HG03039 (cell line): ENCODE measurements around the gene SEPTIN5.

Experiments
- ATAC-seq: cut with Tn5 transposase; IDR thresholded peaks from one replicate; pipeline ENCODE4 v1.9.1; 2021; ENCODE audit warnings: mild to moderate bottlenecking, moderate library complexity; ENCODE audit not compliant: unreplicated experiment

Gene SEPTIN5

DNA sequence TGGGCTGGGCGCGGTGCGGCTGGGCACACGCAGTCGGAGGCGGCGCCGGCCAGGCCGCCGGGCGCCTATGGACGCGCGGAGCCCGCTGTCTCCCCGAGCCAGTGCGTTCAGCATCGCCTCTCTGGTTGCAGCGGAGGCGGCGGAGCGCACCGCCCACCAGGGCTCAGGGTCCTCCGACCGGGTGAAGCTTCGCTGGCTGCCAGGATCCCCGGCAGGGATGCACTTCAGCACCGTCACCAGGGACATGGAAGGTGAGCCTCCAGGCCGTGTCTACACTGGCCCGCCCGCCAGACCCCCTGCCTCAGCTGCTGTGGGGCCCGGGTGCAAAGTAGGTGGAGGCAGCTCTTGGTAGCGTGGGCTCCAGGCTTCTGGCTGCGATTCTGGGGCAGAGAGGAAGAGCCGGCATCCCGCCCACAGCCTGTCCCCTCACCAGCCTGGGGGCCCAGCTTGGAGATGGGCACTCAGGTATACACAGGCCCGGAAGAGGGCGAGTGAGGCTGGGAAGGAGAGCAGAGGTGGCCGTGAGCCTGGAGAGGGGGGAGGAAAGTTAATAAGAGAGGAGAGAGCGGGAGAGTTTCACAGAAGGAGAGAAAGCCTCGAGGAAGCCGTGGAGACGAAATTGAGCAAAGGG, 45.2 kb downstream of the SEPTIN5 start:
- ATAC-seq, result no peak

DNA sequence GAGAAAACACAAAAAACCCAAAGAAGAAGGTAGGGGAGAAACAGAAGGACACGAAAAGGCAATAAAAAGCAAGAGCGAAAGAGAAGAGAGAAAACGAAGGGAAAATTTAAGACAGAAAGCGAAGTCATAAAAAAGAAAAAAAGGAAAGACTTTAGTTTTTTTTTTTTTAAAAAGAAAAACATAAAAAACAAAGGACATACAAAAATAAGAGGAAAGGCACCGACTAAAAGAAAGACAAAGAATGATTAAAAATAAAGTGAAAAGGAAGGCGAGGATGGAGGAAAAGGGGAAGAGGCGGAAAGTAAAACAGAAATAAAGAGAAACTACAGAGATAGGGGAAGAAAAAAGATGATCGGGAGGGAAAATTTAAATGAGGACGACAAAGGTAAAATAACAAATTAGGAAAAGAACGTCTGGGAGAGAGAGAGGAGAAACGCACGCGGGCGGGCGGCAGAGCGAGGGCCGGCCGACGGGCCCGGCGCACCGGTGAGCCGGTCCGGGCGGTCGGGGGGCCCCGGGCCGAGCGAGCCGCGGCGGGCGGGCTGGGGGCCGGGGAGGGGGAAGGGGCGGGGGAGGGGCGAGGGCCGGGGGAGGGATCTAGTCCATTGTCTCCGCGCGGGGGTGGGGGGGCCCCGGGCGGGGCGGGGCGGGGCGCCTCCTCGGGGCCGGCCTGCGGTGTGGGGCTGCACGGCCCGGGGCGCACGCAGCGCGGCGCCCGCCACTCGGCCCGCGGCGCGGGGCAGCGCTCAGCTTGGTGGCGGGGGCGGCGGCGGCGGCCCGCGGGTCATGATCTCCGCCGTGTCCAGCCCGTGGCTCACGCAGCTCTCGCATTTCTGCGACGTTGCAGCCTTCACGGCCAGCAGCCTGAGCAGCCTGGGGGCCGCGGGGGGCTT, 46.0 kb downstream of the SEPTIN5 start, which contains the start of gene TBX1:
Gene TBX1 (plus strand): TSS at position 721 of the 893 bp plus-strand sequence. CDS start 66 bp downstream, at position 787.
- ATAC-seq, result no peak

DNA sequence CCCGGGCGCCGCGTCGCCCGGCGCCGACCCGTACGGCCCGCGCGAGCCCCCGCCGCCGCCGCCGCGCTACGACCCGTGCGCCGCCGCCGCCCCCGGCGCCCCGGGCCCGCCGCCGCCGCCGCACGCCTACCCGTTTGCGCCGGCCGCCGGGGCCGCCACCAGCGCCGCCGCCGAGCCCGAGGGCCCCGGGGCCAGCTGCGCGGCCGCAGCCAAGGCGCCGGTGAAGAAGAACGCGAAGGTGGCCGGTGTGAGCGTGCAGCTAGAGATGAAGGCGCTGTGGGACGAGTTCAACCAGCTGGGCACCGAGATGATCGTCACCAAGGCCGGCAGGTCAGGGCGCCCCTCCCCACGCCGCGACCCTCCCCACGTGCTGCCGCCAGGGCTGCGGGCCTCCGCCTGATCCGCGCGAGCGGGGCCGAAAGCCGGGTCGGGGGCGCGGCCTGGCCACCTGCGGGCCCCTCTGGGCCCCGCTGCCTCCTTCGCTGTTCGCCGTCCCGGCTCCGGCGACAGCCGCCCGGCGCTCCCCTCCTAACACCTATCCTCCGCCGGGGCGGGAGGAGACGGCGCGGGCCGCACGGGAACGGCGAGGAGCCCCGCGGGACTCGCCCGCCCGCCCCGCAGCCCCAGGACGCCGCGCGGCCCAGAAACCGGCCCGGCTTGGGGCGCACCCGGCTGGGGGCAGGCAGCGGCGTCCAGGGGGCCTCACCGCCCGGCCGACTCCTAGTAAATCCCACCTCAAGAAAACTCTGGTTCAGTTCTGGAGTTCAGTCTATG, 46.8 kb downstream of the SEPTIN5 start:
- no peak for ATAC-seq

DNA sequence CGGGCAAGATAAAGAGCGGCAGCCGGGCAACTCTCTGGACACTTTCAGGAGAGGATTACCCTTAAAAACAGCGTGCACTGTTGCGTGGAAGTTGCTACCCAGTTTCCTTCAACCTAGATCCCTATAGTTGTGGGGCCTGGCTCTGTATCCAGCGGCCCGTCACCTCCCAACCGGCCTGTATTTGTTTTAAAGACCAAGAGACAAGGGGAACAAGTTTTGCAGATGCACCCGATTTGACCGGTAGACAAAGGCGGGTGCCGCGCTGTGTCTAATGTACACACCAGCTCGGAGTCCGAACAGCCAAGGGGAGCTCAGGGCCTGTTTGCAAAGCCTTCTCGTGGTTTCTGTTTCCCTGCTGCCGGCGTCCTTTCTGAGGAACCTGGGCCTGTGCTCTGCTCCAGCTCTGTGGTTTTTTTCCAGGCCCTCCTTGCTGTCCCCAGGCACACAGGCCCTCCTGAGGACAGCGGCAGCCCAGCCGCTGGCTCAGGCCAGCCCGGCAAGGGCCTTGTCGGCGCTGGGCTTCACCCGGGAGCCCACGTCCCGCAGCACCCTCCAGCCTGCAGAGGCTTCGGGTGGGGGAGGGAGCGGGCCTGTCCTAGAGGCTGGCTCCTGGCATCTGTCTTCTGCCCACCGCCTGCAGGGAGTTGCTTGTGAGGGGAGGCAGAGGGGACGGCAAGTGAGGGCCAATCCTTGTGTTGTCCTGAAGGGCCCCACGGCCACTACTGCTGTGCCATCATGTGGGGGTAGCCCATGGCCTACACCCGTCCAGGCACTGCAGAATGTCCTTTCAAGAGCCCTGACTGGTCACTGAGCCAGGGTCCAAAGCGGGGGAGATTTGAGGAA, 47.6 kb downstream of the SEPTIN5 start:
- ATAC-seq, result no peak

DNA sequence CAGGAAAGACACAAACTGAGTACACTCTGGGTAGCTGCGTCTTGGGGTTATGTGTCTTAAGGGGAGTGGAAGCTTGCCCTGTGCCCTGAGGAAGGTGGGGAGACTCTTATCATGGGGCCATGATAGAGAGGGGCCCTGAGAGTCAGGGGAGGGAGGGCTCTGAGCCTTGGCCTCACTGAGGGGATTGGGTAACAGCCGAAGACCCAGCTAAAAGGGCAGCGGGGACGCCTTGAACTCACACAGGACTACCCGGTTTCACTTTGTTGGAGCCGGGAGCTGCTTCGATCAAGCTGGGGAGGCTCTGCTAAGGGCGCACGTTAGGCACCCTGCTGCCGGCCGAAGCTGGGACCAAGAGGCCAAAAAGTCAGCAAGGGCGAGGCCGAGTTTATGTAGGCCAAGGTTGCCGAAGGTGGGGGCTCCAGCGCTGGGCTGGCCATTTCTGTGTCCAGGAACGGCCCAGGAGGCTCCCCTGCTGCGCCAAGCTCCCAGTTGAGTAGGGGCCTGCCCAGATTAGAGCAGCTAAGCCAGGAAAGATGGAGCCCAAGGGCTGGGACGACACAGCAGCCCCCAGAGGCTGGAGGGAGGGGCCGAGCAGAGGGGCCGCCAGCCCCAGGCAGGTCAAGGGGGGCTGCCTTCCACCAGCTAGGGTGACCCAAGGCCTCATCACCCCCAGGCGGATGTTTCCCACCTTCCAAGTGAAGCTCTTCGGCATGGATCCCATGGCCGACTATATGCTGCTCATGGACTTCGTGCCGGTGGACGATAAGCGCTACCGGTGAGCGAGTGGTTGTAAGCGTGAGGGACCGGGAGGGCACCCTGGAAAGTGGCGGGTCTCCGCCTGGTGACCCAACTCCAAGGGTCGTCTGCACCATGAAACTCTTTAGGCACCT, 48.5 kb downstream of the SEPTIN5 start:
- ATAC-seq, result no peak

DNA sequence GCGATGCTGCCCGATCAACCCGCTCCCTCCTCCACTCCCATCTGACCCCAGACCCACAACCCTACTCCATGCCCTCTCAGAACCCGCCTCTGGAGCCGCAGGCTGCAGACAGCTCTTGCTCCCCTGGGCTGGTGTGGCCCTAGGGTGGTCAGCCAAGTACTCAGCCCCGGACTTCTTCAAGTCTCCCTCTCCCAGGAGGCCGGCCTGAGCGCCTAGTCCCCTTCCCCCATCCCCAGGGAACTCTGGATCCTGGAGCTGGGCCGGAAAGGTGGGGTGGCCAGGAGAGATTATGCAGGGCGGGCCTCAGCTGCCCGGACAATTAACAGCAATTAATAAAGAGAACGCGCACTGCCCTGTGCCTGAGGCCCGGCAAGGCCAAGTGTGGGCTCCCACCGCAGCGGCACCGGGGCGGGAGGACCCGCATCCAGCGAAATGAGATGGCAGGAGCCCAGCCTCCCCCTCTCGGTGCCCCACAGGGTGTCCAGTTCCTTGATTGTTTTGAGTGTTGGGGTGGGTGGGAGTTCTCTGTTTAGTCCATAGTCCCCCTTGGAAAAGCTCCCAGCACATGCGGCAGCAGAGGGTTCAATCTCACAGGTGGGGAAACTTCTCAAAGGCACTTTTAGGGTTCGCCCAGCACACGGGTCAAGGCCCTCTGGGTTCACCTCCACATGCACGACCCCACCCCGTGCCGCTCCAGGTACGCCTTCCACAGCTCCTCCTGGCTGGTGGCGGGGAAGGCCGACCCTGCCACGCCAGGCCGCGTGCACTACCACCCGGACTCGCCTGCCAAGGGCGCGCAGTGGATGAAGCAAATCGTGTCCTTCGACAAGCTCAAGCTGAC, 49.4 kb downstream of the SEPTIN5 start:
- no peak for ATAC-seq

DNA sequence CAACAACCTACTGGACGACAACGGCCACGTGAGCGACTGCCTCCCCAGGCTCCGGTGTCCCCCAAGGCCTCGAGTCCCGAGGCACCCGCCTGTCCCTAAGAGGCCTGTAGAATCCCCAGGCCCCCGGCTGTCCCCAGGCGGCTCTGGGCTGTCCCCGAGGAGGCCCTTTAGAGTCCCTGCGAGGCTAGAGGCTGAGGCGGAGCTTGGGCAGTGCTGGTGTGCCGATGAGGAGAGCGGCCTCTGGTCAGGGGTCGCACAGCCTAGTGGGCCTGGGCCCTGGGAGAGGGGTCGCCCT, 49.9 kb downstream of the SEPTIN5 start:
- no peak for ATAC-seq

DNA sequence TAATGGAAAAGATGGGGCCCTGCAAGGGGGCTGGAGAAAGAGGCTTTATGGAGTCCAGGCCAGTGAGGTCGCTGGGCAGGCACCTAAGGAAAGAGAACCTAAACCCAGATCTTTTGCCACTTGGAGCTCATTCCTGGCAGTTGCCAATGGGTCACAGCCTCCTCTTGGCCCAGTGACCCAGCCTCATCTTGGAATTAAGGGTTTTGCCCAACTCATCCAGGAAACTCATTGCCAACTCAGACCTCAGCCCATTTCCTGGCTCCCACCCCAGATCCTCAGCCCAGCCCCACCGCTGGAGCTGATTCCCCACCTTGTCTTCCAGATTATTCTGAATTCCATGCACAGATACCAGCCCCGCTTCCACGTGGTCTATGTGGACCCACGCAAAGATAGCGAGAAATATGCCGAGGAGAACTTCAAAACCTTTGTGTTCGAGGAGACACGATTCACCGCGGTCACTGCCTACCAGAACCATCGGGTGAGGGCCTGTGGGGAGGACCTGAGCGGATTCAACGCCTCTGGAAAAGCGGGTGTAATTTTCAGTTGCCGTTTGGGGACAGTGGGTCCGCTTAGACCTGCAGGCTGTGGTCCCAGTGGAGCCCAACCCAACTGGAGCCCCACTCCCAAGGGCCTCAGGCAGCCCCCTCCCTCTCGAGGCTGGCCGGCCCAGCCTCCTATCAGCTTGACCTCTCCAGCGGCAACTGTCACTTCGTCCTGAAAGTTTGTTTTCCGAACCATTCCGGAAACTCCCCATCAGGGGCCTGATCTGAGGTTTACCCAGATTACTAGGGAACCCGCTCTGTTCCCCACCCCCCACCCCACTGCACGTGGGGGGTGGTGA, 50.6 kb downstream of the SEPTIN5 start:
- no peak for ATAC-seq

DNA sequence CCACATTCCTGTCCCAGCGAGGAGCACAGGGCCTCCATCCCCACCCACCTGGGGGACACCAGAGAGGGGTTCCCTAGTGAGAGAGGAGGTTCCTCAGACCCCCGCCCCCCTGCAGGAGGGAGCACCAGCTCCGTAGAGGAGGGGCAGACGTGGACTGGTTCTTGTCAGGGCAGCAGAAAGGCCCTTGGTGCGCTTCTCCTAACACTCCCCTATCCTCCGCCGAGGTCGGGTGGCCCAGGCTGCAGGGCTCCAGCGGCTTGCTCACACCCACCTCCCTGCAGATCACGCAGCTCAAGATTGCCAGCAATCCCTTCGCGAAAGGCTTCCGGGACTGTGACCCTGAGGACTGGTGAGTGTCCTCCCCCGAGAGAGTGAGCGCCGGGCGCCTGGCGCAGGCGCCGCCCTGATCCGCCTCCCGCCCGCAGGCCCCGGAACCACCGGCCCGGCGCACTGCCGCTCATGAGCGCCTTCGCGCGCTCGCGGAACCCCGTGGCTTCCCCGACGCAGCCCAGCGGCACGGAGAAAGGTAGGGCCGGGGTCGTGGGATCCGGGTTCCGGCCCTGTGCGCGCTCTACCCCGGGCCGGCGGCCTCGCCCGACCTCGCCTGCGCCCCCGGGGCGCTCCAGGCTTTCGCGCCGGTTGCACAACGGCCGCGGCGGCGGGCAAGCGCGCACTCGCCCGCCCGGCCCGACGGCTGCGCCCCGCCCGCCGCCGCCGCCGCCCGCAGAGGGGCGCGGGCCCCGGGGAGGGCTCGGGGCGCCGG, 51.4 kb downstream of the SEPTIN5 start:
- ATAC-seq, result no peak

DNA sequence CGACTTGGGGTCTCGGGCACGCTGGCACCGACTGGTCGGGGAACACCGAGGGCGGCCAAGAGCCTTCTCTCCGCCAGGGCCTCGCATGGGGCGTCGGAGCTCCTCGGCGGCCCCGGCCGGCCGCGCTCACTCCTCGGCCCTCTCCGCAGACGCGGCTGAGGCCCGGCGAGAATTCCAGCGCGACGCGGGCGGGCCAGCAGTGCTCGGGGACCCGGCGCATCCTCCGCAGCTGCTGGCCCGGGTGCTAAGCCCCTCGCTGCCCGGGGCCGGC, 51.9 kb downstream of the SEPTIN5 start:
- ATAC-seq, result no peak

DNA sequence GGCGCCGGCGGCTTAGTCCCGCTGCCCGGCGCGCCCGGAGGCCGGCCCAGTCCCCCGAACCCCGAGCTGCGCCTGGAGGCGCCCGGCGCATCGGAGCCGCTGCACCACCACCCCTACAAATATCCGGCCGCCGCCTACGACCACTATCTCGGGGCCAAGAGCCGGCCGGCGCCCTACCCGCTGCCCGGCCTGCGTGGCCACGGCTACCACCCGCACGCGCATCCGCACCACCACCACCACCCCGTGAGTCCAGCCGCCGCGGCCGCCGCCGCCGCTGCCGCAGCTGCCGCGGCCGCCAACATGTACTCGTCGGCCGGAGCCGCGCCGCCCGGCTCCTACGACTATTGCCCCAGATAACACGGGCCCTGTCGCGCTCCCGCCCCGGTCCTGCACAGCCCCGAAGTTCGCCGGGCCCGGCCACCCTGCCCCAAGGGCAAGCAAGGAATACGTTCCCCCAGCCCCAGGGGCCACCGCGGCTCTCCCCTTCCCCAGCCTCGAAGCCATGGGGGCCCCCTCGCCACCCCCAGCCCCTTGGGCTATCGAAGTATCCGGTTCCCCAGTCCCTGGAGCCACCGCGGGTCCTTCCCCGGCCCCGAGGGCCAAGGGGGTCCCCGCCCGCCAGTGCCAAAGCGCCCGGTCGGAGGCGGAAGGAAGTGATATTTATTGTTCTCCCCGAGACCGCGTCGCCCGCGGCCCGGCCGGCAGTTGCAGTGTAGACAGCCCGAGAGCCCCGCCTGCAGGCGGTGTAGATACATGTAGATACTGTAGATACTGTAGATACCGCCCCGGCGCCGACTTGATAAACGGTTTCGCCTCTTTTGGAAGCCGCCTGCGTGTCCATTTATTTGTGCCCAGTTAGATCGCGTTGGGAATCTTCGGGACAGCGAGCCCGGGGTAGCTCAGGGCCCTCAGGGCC, 52.5 kb downstream of the SEPTIN5 start:
- no peak for ATAC-seq

DNA sequence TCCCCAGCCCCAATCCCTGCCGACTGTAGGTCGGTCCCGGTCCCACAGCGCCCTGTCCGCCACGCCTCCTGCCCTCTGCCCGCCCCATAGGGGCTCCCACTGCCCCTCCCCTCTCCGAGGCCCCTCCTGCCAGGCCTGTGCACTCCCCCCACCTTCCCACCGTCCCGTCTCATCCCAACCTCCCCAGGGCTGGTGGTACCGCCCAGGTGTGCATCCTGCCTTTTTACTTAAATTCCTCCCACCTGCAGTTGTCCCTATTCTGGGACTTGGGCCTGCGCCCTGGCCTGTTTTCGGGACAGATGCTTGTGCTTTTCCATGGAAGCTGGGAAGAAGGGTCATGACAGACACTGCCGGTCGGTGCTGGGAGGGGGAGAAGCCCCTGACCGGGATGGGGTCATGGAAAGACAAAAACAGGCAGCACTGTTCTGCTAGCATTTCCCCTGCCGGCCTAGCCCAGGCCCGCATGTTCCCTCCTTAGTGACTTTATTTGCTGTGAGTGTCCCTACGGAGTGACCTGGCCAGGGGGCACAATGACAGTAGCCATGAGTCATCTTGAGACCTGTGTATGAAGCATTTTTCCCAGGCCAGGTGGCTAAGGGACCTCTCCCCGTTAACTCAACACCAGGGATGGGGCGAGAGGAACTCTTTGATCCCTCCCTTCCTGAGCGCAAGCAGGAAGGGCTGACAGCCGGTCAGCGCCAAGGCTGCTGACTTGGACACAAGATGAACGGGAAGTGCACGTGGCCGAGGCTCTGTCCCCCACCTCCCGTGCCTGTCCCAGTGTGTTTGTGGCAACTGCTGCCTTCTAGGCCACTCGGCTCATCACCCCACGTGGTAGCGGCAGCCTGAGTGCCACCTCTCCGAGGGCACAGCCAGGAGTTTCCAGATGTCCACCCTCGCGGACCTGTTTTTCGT, 53.4 kb downstream of the SEPTIN5 start:
- no peak for ATAC-seq

DNA sequence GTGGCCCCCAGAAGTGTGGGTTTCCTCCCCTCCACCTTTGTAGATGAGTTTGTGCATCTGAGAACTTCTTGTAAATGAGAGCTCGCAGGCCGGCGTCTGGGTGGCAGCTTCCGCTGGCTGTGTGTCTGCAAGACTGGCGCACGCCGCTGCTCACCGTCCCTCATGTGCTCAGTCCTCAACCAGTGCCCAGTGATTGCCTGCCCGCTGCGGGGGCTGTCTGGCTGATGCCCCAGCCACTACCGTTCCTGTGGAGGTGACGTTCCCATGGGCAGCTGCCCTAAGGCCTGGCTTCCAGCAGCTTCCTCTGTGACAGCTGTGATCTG, 55.1 kb downstream of the SEPTIN5 start:
- ATAC-seq, result no peak

DNA sequence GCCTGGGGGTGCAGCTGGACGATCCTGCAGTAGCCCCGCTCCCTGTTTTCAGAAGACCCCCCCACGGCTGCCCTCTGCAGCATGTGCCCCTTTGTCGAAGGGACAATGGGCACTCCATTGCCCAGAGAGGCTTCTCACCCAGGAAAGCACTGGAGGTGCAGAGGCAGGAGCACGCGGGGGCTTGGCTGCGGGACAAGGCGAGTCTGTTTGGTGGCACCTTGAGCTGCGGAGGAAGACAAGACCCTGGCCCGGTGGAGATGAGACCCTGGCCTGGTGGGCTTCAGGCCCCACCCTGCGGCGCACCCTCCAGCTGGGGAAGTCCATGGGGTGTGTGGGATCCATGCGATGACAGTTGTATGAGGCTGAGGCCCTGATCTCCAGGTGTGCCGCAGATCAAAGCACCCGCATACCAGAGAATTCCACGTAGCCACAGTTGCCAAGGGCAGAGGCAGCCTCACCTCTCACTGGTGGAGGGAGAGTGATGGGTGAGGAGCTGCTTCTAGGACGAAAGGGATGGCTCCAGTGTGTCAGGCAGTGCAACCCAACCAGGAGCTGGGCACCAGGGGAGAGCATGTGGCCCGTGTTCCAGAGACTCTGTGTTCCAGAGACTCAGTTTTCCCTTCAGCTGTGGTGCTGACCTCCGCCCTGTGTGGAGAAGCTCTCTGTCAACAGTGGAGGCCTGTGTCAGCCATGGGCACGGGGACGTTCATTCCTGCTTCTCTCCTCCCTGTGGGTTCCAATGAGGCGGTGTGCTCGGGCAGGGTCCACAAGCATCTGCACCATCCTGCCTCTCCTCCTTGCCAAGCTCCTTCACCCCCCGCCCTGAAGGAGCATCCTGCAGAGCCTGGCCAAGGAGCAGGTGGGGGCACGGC, 56.3 kb downstream of the SEPTIN5 start:
- ATAC-seq, result no peak

DNA sequence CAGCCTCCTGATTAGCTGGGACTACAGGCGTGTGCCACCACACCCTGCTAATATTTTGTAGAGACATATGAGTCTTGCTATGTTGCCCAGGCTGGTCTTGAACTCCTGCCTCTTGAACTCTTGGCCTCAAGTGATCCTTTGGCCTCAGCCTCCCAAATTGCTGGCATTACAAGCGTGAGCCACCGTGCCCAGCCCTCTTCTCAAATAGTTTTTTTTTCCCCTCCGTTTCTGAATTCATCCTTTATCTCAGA, 58.0 kb downstream of the SEPTIN5 start:
- ATAC-seq, result no peak
